ENCODE data around the gene FABP1.

The FABP1 gene

DNA sequence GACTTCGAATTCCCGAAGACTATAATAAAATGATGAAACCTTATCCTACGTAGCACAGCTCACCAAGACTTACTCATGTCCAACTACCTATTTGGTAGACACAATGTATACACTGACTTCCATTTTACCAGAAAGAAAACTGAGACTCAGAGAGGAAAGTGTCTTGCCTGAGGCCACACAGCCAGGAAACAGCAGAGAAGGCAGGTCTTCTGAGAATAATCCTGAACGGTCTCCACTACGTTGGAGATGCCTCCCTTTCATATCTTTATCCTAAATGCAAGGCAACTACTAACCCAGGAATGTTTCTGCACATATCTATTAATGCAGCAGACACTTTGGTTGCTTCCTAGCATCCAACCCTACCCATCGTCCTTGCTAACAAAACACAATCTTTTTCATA lies 11.9 kb upstream of the FABP1 start:
- no peak for DNase-seq
- Histone ChIP-seq H3F3A (ENCODE audit: insufficient read depth, low read length) (no peaks in the 10 kb centered on the region), H3K9ac (ENCODE audit: low read length) (no peak overlapping the region), H3K79me2 (ENCODE audit: low read length) (no peaks in the 10 kb centered on the region), H3K27ac (ENCODE audit: low read length) (no peak overlapping the region), H3K4me3 (ENCODE audit: low read length) (no peak overlapping the region), H3K4me2 (ENCODE audit: low read depth, low read length) (no peak overlapping the region), H2AFZ (ENCODE audit: low read length) (no peak overlapping the region), H3K27me3 (replicated peaks; ENCODE audit: insufficient read depth, low read length) (no peaks in the 10 kb centered on the region), H3K9me2 (replicated peaks; ENCODE audit: insufficient read depth, low read length) (no peaks in the 10 kb centered on the region), H3K36me3 (replicated peaks; ENCODE audit: insufficient read depth, low read length) (no peaks in the 10 kb centered on the region), H3K4me1 (ENCODE audit: low read length) (no peaks in the 10 kb centered on the region), H4K20me1 (ENCODE audit: insufficient read depth, low read length) (no peaks in the 10 kb centered on the region), H3K9me3 (replicated peaks; ENCODE audit: insufficient read depth, low read length) (no peaks in the 10 kb centered on the region)
- TF ChIP-seq EZH2 (optimal IDR thresholded peaks at IDR 0.05; ENCODE audit: low read depth, low read length) = no peak
- TF ChIP-seq EZH2phosphoT487 (IDR thresholded peaks at IDR 0.05; ENCODE audit: low read length) = no peak
- TF ChIP-seq, protein P1, sequence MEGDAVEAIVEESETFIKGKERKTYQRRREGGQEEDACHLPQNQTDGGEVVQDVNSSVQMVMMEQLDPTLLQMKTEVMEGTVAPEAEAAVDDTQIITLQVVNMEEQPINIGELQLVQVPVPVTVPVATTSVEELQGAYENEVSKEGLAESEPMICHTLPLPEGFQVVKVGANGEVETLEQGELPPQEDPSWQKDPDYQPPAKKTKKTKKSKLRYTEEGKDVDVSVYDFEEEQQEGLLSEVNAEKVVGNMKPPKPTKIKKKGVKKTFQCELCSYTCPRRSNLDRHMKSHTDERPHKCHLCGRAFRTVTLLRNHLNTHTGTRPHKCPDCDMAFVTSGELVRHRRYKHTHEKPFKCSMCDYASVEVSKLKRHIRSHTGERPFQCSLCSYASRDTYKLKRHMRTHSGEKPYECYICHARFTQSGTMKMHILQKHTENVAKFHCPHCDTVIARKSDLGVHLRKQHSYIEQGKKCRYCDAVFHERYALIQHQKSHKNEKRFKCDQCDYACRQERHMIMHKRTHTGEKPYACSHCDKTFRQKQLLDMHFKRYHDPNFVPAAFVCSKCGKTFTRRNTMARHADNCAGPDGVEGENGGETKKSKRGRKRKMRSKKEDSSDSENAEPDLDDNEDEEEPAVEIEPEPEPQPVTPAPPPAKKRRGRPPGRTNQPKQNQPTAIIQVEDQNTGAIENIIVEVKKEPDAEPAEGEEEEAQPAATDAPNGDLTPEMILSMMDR (IDR thresholded peaks at IDR 0.05; ENCODE audit: low read length) = no peak

DNA sequence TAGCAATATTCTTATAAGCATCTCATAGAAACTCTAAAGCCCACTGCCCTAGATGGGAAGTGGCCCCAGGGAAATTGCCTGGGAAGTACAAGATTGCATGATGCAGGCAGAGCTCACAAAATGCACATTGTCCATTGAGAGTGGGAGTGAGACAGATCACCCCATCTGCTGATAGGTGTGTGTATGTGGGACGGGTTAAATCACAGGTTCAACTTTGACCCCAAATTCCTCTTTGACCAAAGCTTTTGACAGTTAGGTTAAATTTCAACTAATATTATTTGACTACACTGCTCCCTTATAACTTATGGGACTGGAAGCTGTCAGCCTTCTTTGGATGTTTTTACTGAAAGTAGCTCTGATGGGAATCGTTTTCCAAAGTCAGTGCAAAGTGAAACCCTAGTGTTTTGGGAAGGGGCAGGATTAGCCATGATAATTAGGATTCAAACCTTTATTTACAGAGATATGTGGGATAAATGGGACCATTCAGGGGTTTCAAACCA lies 11.4 kb upstream of the FABP1 start:
- no peak overlapping the region for H3K9ac ChIP-seq (ENCODE audit: low read length)
- H3K4me3 ChIP-seq (ENCODE audit: low read length) = no peak overlapping the region
- no peaks in the 10 kb centered on the region for H4K20me1 ChIP-seq (ENCODE audit: insufficient read depth, low read length)
- H3K9me2 ChIP-seq (replicated peaks; ENCODE audit: insufficient read depth, low read length) = no peaks in the 10 kb centered on the region
- no peaks in the 10 kb centered on the region for H3K36me3 ChIP-seq (replicated peaks; ENCODE audit: insufficient read depth, low read length)
- no peak for TF ChIP-seq EZH2phosphoT487 (IDR thresholded peaks at IDR 0.05; ENCODE audit: low read length)
- TF ChIP-seq EZH2 (optimal IDR thresholded peaks at IDR 0.05; ENCODE audit: low read depth, low read length) = no peak
- TF ChIP-seq, protein P1 (IDR thresholded peaks at IDR 0.05; ENCODE audit: low read length) = no peak
- H3K4me1 ChIP-seq (ENCODE audit: low read length) = no peaks in the 10 kb centered on the region
- H3K27ac ChIP-seq (ENCODE audit: low read length) = no peak overlapping the region
- H3K4me2 ChIP-seq (ENCODE audit: low read depth, low read length) = no peak overlapping the region
- H3K27me3 ChIP-seq (replicated peaks; ENCODE audit: insufficient read depth, low read length) = no peaks in the 10 kb centered on the region
- no peak for DNase-seq
- H3K9me3 ChIP-seq (replicated peaks; ENCODE audit: insufficient read depth, low read length) = no peaks in the 10 kb centered on the region
- no peak overlapping the region for H2AFZ ChIP-seq (ENCODE audit: low read length)
- no peaks in the 10 kb centered on the region for H3F3A ChIP-seq (ENCODE audit: insufficient read depth, low read length)
- no peaks in the 10 kb centered on the region for H3K79me2 ChIP-seq (ENCODE audit: low read length)

DNA sequence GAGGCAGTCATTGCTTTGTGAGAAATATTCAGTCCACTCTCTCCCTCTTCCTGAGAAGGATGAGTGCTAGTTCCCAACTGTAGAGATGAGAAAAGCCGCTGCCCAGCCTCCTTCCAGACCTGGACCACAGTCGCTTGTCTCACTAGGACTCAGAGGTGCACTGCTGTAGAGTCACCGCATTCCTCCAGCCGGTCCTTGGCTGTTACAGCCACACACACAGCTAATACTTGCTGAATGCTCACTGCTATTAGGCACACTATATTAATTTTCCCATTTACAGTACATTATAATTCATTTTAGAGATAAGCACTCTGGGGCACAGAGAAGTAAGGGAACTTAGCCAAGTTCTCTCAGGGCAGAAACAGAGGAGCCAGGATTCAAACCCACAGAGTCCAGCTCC lies 10.0 kb upstream of the FABP1 start:
- no peaks in the 10 kb centered on the region for H3K4me1 ChIP-seq (ENCODE audit: low read length)
- no peaks in the 10 kb centered on the region for H3K27me3 ChIP-seq (replicated peaks; ENCODE audit: insufficient read depth, low read length)

More for the DNA sequence above, 10.0 kb upstream of the FABP1 start:
- Histone ChIP-seq H3K9me3 (replicated peaks; ENCODE audit: insufficient read depth, low read length) (no peaks in the 10 kb centered on the region), H3F3A (ENCODE audit: insufficient read depth, low read length) (no peaks in the 10 kb centered on the region), H3K4me2 (ENCODE audit: low read depth, low read length) (no peak overlapping the region), H2AFZ (ENCODE audit: low read length) (no peak overlapping the region), H3K36me3 (replicated peaks; ENCODE audit: insufficient read depth, low read length) (no peaks in the 10 kb centered on the region), H3K79me2 (ENCODE audit: low read length) (no peaks in the 10 kb centered on the region), H3K9ac (ENCODE audit: low read length) (no peak overlapping the region), H4K20me1 (ENCODE audit: insufficient read depth, low read length) (no peaks in the 10 kb centered on the region), H3K9me2 (replicated peaks; ENCODE audit: insufficient read depth, low read length) (no peaks in the 10 kb centered on the region), H3K4me3 (ENCODE audit: low read length) (no peak overlapping the region), H3K27ac (ENCODE audit: low read length) (no peak overlapping the region)
- no peak for DNase-seq
- TF ChIP-seq EZH2phosphoT487 (IDR thresholded peaks at IDR 0.05; ENCODE audit: low read length) (no peak), EZH2 (optimal IDR thresholded peaks at IDR 0.05; ENCODE audit: low read depth, low read length) (no peak)
- TF ChIP-seq, protein P1 (IDR thresholded peaks at IDR 0.05; ENCODE audit: low read length) = no peak

All from MM.1S (cell line).